Esophagus muscularis mucosa (tissue), 4 donors: ENCODE results near the gene WNT16. TPM values are rescaled to one million over a fixed set of nuclear protein-coding genes. Genes with fewer than 3 reads are reported as not detected.

ENCODE experiments used
- DNase-seq: peaks from one replicate; pipeline ENCODE4 v3.0.0-alpha.2; 2017; ENCODE audit errors: extremely low spot score
- H3K27ac ChIP-seq, 4 donors: fragments of 200-600 bp; sonication (generic); replicated peaks in 1 of 4; 1 replicate in 3 of 4; 2 replicates in 1 of 4; pipeline ENCODE4 v1.5.1; 2016 to 2019; ENCODE audit warnings: mild to moderate bottlenecking in 1 of 4
- H3K27me3 ChIP-seq, 4 donors: fragments of 200-600 bp; sonication (generic); one replicate each; pipeline versions ENCODE4 v1.5.1 to v1.6.0; 2016 to 2019
- H3K36me3 ChIP-seq, 4 donors: fragments of 200-600 bp; sonication (generic); one replicate each; pipeline ENCODE4 v1.5.1; 2016 to 2019
- H3K4me1 ChIP-seq, 4 donors: fragments of 200-600 bp; sonication (generic); one replicate each; pipeline ENCODE4 v1.5.1; 2016 to 2019
- H3K4me3 ChIP-seq, 4 donors: fragments of 200-600 bp; sonication (generic); 1 replicate in 2 of 4; 2 replicates in 2 of 4; pipeline ENCODE4 v1.5.1; 2016 to 2019; ENCODE audit warnings: mild to moderate bottlenecking in 4 of 4, moderate library complexity in 1 of 4
- H3K9me3 ChIP-seq, 4 donors: fragments of 200-600 bp; sonication (generic); 1 replicate in 3 of 4; 2 replicates in 1 of 4; pipeline ENCODE4 v1.5.1; 2016 to 2019
- EP300 ChIP-seq: sonication (generic); formaldehyde crosslinking; IDR thresholded peaks from one replicate; pipeline ENCODE4 v1.6.1; 2017; ENCODE audit warnings: antibody characterized with exemption
- POLR2A ChIP-seq: fragments of 450-650 bp; IDR thresholded peaks from one replicate; pipeline ENCODE4 v1.6.1; 2017; ENCODE audit warnings: antibody characterized with exemption, moderate library complexity, mild to moderate bottlenecking, low read depth
- POLR2AphosphoS5 ChIP-seq, 2 donors: sonication (generic); formaldehyde crosslinking; IDR thresholded peaks; one replicate each; pipeline ENCODE4 v1.6.1; 2017; ENCODE audit warnings: antibody characterized with exemption in 2 of 2
- WGBS: methylation state at CpG from one replicate; pipeline ENCODE4 v1.1.5; 2018; 5-methylcytosine and 5-hydroxymethylcytosine counted together
- intact Hi-C: fragments of 100-400 bp; cut with DNase I; formaldehyde crosslinking; loops from one replicate; pipeline ENCODE4 v1.15.1; 2023
- total RNA-seq, 4 donors: library from RNA; depleted of rRNA; stranded (reverse); fragments of >200 nt; gene quantifications; one replicate each; pipeline versions ENCODE4 v1.1.0 to v1.2.1, GENCODE V29; 2016
- TF ChIP-seq, protein P1 (sequence below), 3 experiments: fragments of 200-600 bp in 2 of 3; fragments of 450-650 bp in 1 of 3; sonication (generic) in 2 of 3; IDR thresholded peaks; one replicate each; pipeline ENCODE4 v1.5.1; 2017 to 2019; ENCODE audit warnings: antibody characterized with exemption in 3 of 3, mild to moderate bottlenecking in 2 of 3, moderate library complexity in 1 of 3

Gene WNT16
- total RNA-seq, 4 donors from 2014 or later = 0.23 to 0.91 (median 0.33) TPM; not detected in 1

DNA sequence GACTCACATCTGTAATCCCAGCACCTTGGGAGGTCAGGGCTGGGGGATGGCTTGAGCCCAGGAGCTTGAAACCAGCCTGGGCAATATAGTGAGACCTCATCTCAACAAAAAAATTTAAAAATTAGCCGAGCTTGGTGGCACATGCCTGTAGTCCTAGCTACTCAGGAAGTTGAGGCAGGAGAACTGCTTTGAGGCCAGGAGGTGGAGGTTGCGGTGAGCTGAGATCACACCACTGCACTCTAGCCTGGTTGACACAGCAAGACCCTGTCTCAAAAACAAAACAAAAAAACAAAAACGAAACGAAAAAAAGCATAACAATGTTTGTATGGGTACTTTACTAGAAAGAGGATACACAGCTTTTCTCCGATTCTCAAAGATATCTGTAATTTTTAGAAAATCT is 31.8 kb downstream of the WNT16 start:
- intact Hi-C loops = no loop called here
- H3K36me3 ChIP-seq = peaks cover 12 to 66% (median 45%) of the 10 kb centered on the region in 4 donors
- H3K9me3 ChIP-seq = no peaks in the 10 kb centered on the region

DNA sequence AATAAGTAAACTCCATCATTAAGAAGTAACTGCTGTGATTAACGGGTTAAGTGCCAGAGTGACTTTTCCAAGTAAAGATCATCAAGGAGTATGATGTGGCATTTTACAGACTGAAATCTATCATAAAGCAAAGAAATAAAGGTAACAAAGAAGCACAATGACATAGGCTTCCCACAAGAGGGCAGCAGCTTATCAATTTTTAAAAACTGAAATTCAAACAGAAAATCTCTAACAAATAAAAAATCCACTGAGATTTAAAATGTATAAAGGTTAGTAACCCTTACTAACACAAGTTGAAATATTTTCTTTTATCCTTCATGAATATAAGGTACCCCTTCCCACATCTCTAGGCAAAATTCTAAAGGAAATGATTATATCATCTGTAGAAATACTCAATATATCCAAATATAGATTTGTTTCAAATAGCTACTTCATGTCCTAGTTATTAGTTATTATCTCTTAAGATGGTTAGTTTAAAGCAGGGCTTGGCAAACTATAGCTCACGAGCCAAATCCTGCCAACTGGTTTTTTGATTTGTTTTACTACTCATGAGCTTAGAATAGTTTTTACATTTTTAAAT is 38.1 kb downstream of the WNT16 start:
- Histone ChIP-seq H3K27me3 (no peaks in the 10 kb centered on the region), H3K27ac (no peak overlapping the region), H3K9me3 (no peaks in the 10 kb centered on the region), H3K4me1 (peaks cover 4 to 14% (median 6%) of the 10 kb centered on the region in 4 donors), H3K4me3 (no peak overlapping the region), H3K36me3 (peaks cover under 1 to 21% (median 11%) of the 10 kb centered on the region in 4 donors)
- TF ChIP-seq POLR2A = no peak
- TF ChIP-seq, protein P1, sequence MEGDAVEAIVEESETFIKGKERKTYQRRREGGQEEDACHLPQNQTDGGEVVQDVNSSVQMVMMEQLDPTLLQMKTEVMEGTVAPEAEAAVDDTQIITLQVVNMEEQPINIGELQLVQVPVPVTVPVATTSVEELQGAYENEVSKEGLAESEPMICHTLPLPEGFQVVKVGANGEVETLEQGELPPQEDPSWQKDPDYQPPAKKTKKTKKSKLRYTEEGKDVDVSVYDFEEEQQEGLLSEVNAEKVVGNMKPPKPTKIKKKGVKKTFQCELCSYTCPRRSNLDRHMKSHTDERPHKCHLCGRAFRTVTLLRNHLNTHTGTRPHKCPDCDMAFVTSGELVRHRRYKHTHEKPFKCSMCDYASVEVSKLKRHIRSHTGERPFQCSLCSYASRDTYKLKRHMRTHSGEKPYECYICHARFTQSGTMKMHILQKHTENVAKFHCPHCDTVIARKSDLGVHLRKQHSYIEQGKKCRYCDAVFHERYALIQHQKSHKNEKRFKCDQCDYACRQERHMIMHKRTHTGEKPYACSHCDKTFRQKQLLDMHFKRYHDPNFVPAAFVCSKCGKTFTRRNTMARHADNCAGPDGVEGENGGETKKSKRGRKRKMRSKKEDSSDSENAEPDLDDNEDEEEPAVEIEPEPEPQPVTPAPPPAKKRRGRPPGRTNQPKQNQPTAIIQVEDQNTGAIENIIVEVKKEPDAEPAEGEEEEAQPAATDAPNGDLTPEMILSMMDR (IDR thresholded peaks at IDR 0.05) = peak; percentile 70 to 83 (median 79)
- no peak for DNase-seq
- 38% methylated on average over 2 of the region's 2 CpGs for WGBS
- intact Hi-C loops = loop anchor here (2.0 kb wide), 1 partner anchor 180 kb away; no protein-coding TSS in a partner anchor

More for the DNA sequence above, 31.8 kb downstream of the WNT16 start:
- TF ChIP-seq POLR2AphosphoS5 (IDR thresholded peaks at IDR 0.05) (no peak), POLR2A (no peak)
- WGBS = 92% methylated on average over 5 of the region's 5 CpGs
- no peak for DNase-seq
- Histone ChIP-seq H3K27ac (no peak overlapping the region), H3K27me3 (no peaks in the 10 kb centered on the region), H3K4me1 (no peaks in the 10 kb centered on the region), H3K4me3 (no peak overlapping the region)

DNA sequence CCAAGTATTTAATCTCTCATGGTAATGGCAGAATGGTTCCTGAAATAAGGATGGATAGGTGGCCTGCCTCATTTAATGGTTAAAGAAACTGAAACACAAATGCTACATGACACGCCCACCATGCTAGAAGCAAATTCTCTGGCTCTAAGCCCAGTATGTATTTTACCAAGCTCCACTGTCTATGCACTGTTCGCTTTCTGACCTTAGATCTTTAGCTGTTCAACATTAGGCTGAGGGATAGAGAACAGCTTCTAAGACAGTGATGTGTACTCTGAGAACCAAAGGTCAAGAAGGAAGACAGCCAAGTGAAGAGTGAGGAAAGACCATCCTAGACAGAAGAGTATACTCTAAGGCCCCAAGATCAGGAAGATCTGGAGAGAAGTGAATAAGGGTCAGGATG is 40.7 kb downstream of the WNT16 start:
- no peaks in the 10 kb centered on the region for H3K9me3 ChIP-seq
- TF ChIP-seq POLR2A (no peak), POLR2AphosphoS5 (IDR thresholded peaks at IDR 0.05) (no peak), EP300 (no peak)
- TF ChIP-seq, protein P1 (IDR thresholded peaks at IDR 0.05) = no peak
- peaks cover 0 to 8% (median 3%) of the 10 kb centered on the region in 4 donors for H3K36me3 ChIP-seq
- 31% methylated on average over 2 of the region's 2 CpGs for WGBS
- no peak for DNase-seq
- H3K27me3 ChIP-seq = no peaks in the 10 kb centered on the region
- peak overlapping the region in 1 of 4 donors; percentile 4 for H3K27ac ChIP-seq
- no peak overlapping the region for H3K4me3 ChIP-seq
- peaks cover 13 to 22% (median 14%) of the 10 kb centered on the region in 4 donors for H3K4me1 ChIP-seq
- intact Hi-C loops = no loop called here

DNA sequence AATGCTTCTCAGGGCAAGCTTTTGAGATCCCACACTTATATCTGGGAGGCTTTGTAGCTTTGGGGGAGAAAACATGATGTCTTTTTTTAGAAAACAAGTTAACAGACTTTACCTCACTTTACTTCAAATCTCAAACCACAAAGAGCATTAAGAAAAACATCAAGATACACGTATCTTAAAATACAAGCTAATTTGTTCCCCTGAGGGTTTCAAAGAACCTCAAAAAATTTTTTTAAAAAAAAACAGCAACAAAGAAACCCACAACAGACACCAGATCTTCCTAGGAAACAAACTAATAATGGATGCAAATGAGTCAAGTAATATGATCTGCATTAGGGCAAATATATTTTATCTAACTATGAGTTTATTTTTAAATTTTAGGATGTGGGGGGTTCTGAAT is 42.6 kb downstream of the WNT16 start:
- H3K4me1 ChIP-seq = peaks cover 13 to 22% (median 14%) of the 10 kb centered on the region in 4 donors
- H3K27ac ChIP-seq = no peak overlapping the region
- TF ChIP-seq, protein P1 (IDR thresholded peaks at IDR 0.05) = no peak
- TF ChIP-seq POLR2AphosphoS5 (IDR thresholded peaks at IDR 0.05) = no peak
- no peak for TF ChIP-seq EP300
- TF ChIP-seq POLR2A = no peak
- peaks cover 0 to 26% (median 11%) of the 10 kb centered on the region in 4 donors for H3K36me3 ChIP-seq
- WGBS = 82% methylated on average over 1 of the region's 1 CpG
- no peak for DNase-seq
- intact Hi-C loops = no loop called here
- no peaks in the 10 kb centered on the region for H3K27me3 ChIP-seq
- no peak overlapping the region for H3K4me3 ChIP-seq
- H3K9me3 ChIP-seq = no peaks in the 10 kb centered on the region

DNA sequence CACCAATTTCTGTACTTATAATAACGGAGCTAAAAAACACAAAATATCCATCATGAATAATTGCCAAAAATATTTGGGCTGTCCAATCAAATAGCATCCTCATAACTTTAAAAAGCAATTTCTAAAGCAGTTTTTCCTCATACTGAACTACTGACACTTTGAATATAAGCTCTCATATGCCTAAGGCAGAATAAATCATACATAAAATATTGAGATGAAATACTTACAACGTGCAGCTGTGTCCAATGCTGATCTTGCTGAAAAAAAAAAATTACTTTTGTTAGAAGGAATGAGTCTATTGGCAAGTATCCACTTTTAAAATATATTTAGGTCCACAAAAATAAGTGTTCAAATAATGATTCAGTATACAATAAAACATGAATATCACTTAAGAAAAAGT is 43.1 kb downstream of the WNT16 start:
- intact Hi-C loops = no loop called here
- peaks cover 13 to 19% (median 14%) of the 10 kb centered on the region in 4 donors for H3K4me1 ChIP-seq
- no peak overlapping the region for H3K27ac ChIP-seq
- H3K27me3 ChIP-seq = no peaks in the 10 kb centered on the region
- H3K36me3 ChIP-seq = peaks cover 0 to 30% (median 13%) of the 10 kb centered on the region in 4 donors
- TF ChIP-seq POLR2A = no peak
- TF ChIP-seq, protein P1 (IDR thresholded peaks at IDR 0.05) = no peak
- TF ChIP-seq POLR2AphosphoS5 (IDR thresholded peaks at IDR 0.05) = no peak
- no peak for TF ChIP-seq EP300
- H3K9me3 ChIP-seq = no peaks in the 10 kb centered on the region
- H3K4me3 ChIP-seq = no peak overlapping the region
- WGBS = 64% methylated on average over 2 of the region's 2 CpGs
- DNase-seq = no peak
